ENCODE data around the gene TMEM50A.
A peak's percentile ranks its signal among the peaks of the same experiment; 100 is the strongest.
"Not testable (repeated sequence)": the region's sequence is repeated elsewhere in the genome, so short reads cannot be mapped to it uniquely, and the experiment has no call there.

The TMEM50A gene

DNA sequence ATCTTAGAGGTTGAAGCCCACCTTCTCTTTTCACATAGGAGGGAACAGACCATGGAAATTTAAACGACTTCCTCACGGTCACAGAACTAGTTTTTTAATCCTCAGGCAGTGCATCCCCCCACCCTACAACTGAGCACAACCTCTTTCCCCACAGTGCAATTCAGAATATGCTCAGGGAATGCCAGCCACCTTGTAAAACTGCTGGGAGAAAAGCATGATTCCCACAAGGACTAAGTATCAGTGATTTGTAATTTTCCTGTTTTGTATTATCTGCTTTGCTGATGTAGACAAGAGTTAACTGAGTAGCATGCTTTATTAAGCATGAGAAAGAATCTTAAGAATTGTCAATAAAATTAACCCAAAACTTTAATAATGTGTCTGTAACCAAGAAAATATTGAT is 23.8 kb downstream of the TMEM50A start:
- Histone ChIP-seq H3K4me1 (ENCODE audit: control insufficient read depth in 2 of 2, insufficient read depth in 1 of 2, low read depth in 1 of 2, low read length in 2 of 2) (no peaks in the 10 kb centered on the region), H2AK5ac (ENCODE audit: low read depth, low read length) (no peak overlapping the region), H2BK120ac (ENCODE audit: low read depth, low read length) (no peak overlapping the region), H3K79me1 (ENCODE audit: low read depth, low read length) (no peaks in the 10 kb centered on the region), H3K36me3 (replicated peaks in 1 of 2; ENCODE audit: control insufficient read depth in 2 of 2, insufficient read depth in 2 of 2, low read length in 2 of 2) (peaks cover 5 to 46% of the 10 kb centered on the region in 2 donors), H3K4me3 (ENCODE audit: low read length in 2 of 2) (no peak overlapping the region), H2AFZ (ENCODE audit: low read length) (no peak overlapping the region), H3K18ac (ENCODE audit: low read length) (no peak overlapping the region), H4K91ac (ENCODE audit: low read depth, low read length, poor library complexity) (no peak overlapping the region), H3K14ac (ENCODE audit: low read length) (no peak overlapping the region), H3K23ac (ENCODE audit: low read depth, low read length, poor library complexity) (no peak overlapping the region), H3K27ac (replicated peaks; ENCODE audit: low read length) (no peak overlapping the region), H4K8ac (ENCODE audit: low read depth, low read length) (no peak overlapping the region), H3K27me3 (ENCODE audit: control insufficient read depth in 3 of 3, insufficient read depth in 3 of 3, low read depth in 1 of 3, low read length in 3 of 3) (no peaks in the 10 kb centered on the region), H3K9ac (ENCODE audit: low read depth, low read length, poor library complexity) (no peak overlapping the region), H2BK5ac (ENCODE audit: low read length) (no peak overlapping the region), H3K4me2 (ENCODE audit: insufficient read depth, low read length, poor library complexity, severe bottlenecking) (no peak overlapping the region), H3K4ac (ENCODE audit: low read length) (no peak overlapping the region), H2BK12ac (ENCODE audit: low read length) (no peak overlapping the region), H3K9me3 (replicated peaks in 1 of 2; ENCODE audit: control insufficient read depth in 2 of 2, insufficient read depth in 1 of 2, low read depth in 1 of 2, low read length in 2 of 2) (no peaks in the 10 kb centered on the region), H2BK15ac (ENCODE audit: low read length) (no peak overlapping the region)
- no peak for DNase-seq (ENCODE audit: low spot score)
- WGBS, 2 donors (ENCODE audit: extremely low coverage in 2 of 2, insufficient read length in 2 of 2, insufficient replicate concordance in 1 of 2): no CpG with 5 or more reads among the region's 2 CpGs

DNA sequence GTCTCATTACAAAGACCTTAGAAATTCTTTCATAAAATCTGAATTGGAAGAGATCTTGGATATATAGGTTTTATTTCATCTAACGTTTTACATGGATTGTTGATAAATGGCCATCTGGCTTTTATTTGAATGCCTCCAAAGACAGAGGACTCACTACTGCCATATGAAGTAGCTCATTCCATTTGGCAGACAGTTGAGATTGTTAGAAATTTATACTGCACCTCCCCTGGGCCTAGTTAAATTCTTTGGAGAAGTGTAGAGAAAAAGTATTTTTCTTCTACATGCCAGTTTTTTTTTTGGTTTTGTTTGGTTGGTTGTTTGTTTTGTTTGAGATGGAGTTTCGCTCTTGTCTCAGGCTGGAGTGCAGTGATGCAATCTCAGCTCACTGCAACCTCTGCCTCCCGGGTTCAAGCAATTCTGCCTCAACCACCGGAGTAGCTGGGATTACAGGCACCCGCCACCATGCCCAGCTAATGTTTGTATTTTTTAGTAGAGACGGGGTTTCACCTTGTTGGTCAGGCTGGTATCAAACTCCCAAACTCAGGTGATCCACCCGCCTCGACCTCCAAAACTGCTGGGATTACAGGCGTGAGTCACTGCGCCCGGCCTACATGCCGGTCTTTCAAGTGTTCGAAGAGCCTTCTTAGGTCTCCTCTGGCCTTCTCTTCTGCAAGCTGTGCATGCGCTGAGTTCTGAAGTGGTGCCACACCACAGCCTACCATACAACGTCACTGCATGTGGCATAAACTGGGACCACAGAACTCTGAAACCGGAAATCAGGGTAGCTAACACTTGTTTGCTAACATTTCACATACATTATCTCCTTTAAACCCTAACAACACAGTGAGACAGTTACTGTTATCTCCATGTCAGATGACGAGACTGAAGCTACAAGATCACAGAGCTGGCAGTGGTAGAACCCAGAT is 24.8 kb downstream of the TMEM50A start:
- DNase-seq (ENCODE audit: low spot score); H3K9ac ChIP-seq (ENCODE audit: low read depth, low read length, poor library complexity); H3K18ac ChIP-seq (ENCODE audit: low read length); H2BK120ac ChIP-seq (ENCODE audit: low read depth, low read length); H3K4me1 ChIP-seq (ENCODE audit: control insufficient read depth in 2 of 2, insufficient read depth in 1 of 2, low read depth in 1 of 2, low read length in 2 of 2); H2BK12ac ChIP-seq (ENCODE audit: low read length); H3K79me1 ChIP-seq (ENCODE audit: low read depth, low read length); H4K91ac ChIP-seq (ENCODE audit: low read depth, low read length, poor library complexity); H3K14ac ChIP-seq (ENCODE audit: low read length); H3K4me2 ChIP-seq (ENCODE audit: insufficient read depth, low read length, poor library complexity, severe bottlenecking); H3K4me3 ChIP-seq (ENCODE audit: low read length in 2 of 2); H2BK15ac ChIP-seq (ENCODE audit: low read length); H2AFZ ChIP-seq (ENCODE audit: low read length); H3K27ac ChIP-seq (replicated peaks; ENCODE audit: low read length); H3K9me3 ChIP-seq (replicated peaks in 1 of 2; ENCODE audit: control insufficient read depth in 2 of 2, insufficient read depth in 1 of 2, low read depth in 1 of 2, low read length in 2 of 2); H3K23ac ChIP-seq (ENCODE audit: low read depth, low read length, poor library complexity); H3K4ac ChIP-seq (ENCODE audit: low read length); H3K27me3 ChIP-seq (ENCODE audit: control insufficient read depth in 3 of 3, insufficient read depth in 3 of 3, low read depth in 1 of 3, low read length in 3 of 3); H4K8ac ChIP-seq (ENCODE audit: low read depth, low read length); H2AK5ac ChIP-seq (ENCODE audit: low read depth, low read length); H2BK5ac ChIP-seq (ENCODE audit: low read length): not testable (repeated sequence)
- WGBS, 2 donors (ENCODE audit: extremely low coverage in 2 of 2, insufficient read length in 2 of 2, insufficient replicate concordance in 1 of 2): no CpG with 5 or more reads among the region's 17 CpGs
- peaks cover 5 to 40% of the 10 kb centered on the region in 2 donors for H3K36me3 ChIP-seq (replicated peaks in 1 of 2; ENCODE audit: control insufficient read depth in 2 of 2, insufficient read depth in 2 of 2, low read length in 2 of 2)

DNA sequence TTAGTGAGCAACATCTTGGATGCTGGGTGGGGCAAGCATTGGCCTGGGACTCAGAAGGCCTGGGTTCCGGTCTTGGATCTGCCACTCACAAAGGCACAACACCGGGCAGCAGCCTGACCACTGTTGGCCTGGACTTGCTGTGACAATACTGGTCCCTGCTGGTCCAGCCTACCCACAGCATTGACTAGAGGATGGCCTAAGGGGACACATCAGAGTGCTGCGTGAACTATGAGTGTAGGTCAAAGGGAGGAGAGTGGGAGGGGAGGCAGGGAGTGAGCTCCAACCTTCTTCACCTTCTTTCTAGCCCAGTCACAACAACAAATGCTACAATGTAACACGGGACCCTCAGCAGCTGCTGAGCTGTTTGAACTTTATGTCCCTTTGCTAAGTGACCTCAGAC is 31.1 kb downstream of the TMEM50A start:
- WGBS, 2 donors (ENCODE audit: extremely low coverage in 2 of 2, insufficient read length in 2 of 2, insufficient replicate concordance in 1 of 2): no CpG with 5 or more reads among the region's 4 CpGs
- no peak for DNase-seq (ENCODE audit: low spot score)
- H3K79me1 ChIP-seq (ENCODE audit: low read depth, low read length): no peaks in the 10 kb centered on the region

DNA sequence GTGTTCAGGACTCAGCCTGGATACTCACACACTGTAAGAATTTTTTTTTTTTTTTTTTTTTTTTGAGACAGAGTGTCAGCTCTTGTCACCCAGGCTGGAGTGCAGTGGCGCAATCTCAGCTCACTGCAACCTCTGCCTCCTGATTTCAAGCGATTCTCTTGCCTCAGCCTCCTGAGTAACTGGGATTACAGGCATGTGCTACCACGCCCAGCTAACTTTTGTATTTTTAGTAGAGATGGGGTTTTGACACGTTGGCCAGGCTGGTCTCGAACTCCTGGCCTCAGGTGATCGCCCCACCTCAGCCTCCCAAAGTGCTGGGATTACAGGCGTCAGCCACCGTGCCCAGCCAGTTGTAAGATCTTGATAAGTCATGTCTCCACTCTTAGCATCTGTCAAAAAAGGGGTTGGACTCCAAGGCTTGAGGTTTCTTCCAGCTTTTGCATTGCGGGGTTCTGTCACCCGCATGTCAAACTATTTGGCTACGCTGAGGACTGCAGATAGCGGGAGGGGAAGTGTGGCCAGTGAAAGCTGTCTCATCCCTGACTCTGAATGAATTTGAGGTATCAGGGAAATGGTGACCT is 31.6 kb downstream of the TMEM50A start:
- H3K27ac ChIP-seq (replicated peaks; ENCODE audit: low read length); H2BK12ac ChIP-seq (ENCODE audit: low read length); H3K4me1 ChIP-seq (ENCODE audit: control insufficient read depth in 2 of 2, insufficient read depth in 1 of 2, low read depth in 1 of 2, low read length in 2 of 2); H2BK5ac ChIP-seq (ENCODE audit: low read length); H3K9ac ChIP-seq (ENCODE audit: low read depth, low read length, poor library complexity); H2AFZ ChIP-seq (ENCODE audit: low read length); H3K36me3 ChIP-seq (replicated peaks in 1 of 2; ENCODE audit: control insufficient read depth in 2 of 2, insufficient read depth in 2 of 2, low read length in 2 of 2); H3K9me3 ChIP-seq (replicated peaks in 1 of 2; ENCODE audit: control insufficient read depth in 2 of 2, insufficient read depth in 1 of 2, low read depth in 1 of 2, low read length in 2 of 2); H3K23ac ChIP-seq (ENCODE audit: low read depth, low read length, poor library complexity); H3K79me1 ChIP-seq (ENCODE audit: low read depth, low read length); H4K8ac ChIP-seq (ENCODE audit: low read depth, low read length); H3K14ac ChIP-seq (ENCODE audit: low read length); H2BK15ac ChIP-seq (ENCODE audit: low read length); H3K4me3 ChIP-seq (ENCODE audit: low read length in 2 of 2); H4K91ac ChIP-seq (ENCODE audit: low read depth, low read length, poor library complexity); DNase-seq (ENCODE audit: low spot score); H2BK120ac ChIP-seq (ENCODE audit: low read depth, low read length); H3K4ac ChIP-seq (ENCODE audit: low read length); H3K27me3 ChIP-seq (ENCODE audit: control insufficient read depth in 3 of 3, insufficient read depth in 3 of 3, low read depth in 1 of 3, low read length in 3 of 3); H3K4me2 ChIP-seq (ENCODE audit: insufficient read depth, low read length, poor library complexity, severe bottlenecking); H2AK5ac ChIP-seq (ENCODE audit: low read depth, low read length); H3K18ac ChIP-seq (ENCODE audit: low read length): not testable (repeated sequence)
- WGBS, 2 donors (ENCODE audit: extremely low coverage in 2 of 2, insufficient read length in 2 of 2, insufficient replicate concordance in 1 of 2): no CpG with 5 or more reads among the region's 12 CpGs

More for the DNA sequence above, 31.1 kb downstream of the TMEM50A start:
- no peak overlapping the region for H2BK5ac ChIP-seq (ENCODE audit: low read length)
- H3K9me3 ChIP-seq (replicated peaks in 1 of 2; ENCODE audit: control insufficient read depth in 2 of 2, insufficient read depth in 1 of 2, low read depth in 1 of 2, low read length in 2 of 2): no peaks in the 10 kb centered on the region
- H2AFZ ChIP-seq (ENCODE audit: low read length): no peak overlapping the region
- peak overlapping the region; percentile 95 for H3K23ac ChIP-seq (ENCODE audit: low read depth, low read length, poor library complexity)
- peak overlapping the region; percentile 3 for H4K8ac ChIP-seq (ENCODE audit: low read depth, low read length)
- no peak overlapping the region for H2BK12ac ChIP-seq (ENCODE audit: low read length)
- no peak overlapping the region for H3K9ac ChIP-seq (ENCODE audit: low read depth, low read length, poor library complexity)
- H3K4me2 ChIP-seq (ENCODE audit: insufficient read depth, low read length, poor library complexity, severe bottlenecking): no peak overlapping the region
- peak overlapping the region; percentile 91 for H3K18ac ChIP-seq (ENCODE audit: low read length)
- H2BK120ac ChIP-seq (ENCODE audit: low read depth, low read length): no peak overlapping the region
- no peak overlapping the region for H4K91ac ChIP-seq (ENCODE audit: low read depth, low read length, poor library complexity)
- H2AK5ac ChIP-seq (ENCODE audit: low read depth, low read length): no peak overlapping the region
- no peak overlapping the region for H2BK15ac ChIP-seq (ENCODE audit: low read length)
- H3K14ac ChIP-seq (ENCODE audit: low read length): no peak overlapping the region
- no peaks in the 10 kb centered on the region for H3K4me1 ChIP-seq (ENCODE audit: control insufficient read depth in 2 of 2, insufficient read depth in 1 of 2, low read depth in 1 of 2, low read length in 2 of 2)
- H3K4me3 ChIP-seq (ENCODE audit: low read length in 2 of 2): no peak overlapping the region
- no peaks in the 10 kb centered on the region for H3K27me3 ChIP-seq (ENCODE audit: control insufficient read depth in 3 of 3, insufficient read depth in 3 of 3, low read depth in 1 of 3, low read length in 3 of 3)
- no peaks in the 10 kb centered on the region for H3K36me3 ChIP-seq (replicated peaks in 1 of 2; ENCODE audit: control insufficient read depth in 2 of 2, insufficient read depth in 2 of 2, low read length in 2 of 2)
- H3K27ac ChIP-seq (replicated peaks; ENCODE audit: low read length): no peak overlapping the region
- no peak overlapping the region for H3K4ac ChIP-seq (ENCODE audit: low read length)

All from neuronal stem cell (in vitro differentiated cells).